GM13976 (cell line): Measurements from ENCODE around the gene TDP1.

Experiments used
- DNase-seq: peaks from one replicate; pipeline ENCODE4 v3.0.0; 2012; ENCODE audit warnings: low spot score
- in situ Hi-C: fragments of 300-500 bp; cut with MboI; formaldehyde crosslinking; loops from one replicate; pipeline ENCODE4 v1.12.0; 2022; ENCODE audit warnings: low sequenced_read_pairs, mixed read lengths, inconsistent platforms; ENCODE audit not compliant: unreplicated experiment
- TF ChIP-seq, protein P1 (sequence below): IDR thresholded peaks from 2 replicates; pipeline ENCODE4 v1.5.1; 2012; ENCODE audit warnings: borderline replicate concordance, mild to moderate bottlenecking; ENCODE audit not compliant: insufficient read depth; ENCODE audit errors: extremely low read depth, missing control alignments, control extremely low read depth

Gene TDP1

DNA sequence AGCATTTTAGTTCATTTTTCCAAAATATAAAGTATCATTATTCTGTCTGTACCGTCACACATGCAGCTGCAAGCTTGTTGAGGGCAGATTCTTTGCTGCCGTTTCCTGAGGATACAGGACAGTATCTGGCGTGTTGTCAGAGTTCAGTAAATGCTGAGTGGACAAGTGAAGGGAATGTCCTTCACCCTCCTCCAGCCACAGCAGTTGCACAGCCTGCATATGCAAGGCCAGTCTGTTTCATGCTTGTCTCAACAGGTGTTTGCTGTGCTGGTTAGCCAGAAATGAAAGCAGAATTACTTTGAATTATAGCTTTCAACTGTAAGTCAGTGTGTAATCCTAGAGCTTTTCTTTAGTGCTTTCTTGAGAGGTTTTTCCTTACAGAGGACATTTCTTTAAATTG, 36.5 kb downstream of the TDP1 start:
- in situ Hi-C loops: no loop called here
- no peak for DNase-seq
- TF ChIP-seq, protein P1, sequence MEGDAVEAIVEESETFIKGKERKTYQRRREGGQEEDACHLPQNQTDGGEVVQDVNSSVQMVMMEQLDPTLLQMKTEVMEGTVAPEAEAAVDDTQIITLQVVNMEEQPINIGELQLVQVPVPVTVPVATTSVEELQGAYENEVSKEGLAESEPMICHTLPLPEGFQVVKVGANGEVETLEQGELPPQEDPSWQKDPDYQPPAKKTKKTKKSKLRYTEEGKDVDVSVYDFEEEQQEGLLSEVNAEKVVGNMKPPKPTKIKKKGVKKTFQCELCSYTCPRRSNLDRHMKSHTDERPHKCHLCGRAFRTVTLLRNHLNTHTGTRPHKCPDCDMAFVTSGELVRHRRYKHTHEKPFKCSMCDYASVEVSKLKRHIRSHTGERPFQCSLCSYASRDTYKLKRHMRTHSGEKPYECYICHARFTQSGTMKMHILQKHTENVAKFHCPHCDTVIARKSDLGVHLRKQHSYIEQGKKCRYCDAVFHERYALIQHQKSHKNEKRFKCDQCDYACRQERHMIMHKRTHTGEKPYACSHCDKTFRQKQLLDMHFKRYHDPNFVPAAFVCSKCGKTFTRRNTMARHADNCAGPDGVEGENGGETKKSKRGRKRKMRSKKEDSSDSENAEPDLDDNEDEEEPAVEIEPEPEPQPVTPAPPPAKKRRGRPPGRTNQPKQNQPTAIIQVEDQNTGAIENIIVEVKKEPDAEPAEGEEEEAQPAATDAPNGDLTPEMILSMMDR: no peak

DNA sequence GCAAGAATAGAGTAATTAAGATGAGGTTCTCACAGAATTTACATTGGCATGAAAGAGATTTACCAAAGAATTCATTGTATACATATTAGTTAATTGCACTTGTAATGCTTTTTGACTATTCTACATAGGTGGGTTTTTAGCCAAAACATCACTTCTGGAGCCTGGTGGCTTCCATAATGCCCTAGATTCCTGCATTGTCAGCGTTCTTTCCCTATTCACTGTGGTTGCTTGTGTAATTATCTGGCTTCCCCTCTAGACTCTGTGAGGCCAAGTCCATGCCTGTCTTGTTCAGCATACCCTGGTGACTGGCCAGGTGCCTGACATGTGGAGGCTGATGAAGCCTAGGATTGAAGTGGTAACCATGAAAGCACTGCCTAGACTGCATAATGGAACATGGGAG, 41.2 kb downstream of the TDP1 start:
- no peak for DNase-seq
- TF ChIP-seq, protein P1: no peak
- in situ Hi-C loops: no loop called here

DNA sequence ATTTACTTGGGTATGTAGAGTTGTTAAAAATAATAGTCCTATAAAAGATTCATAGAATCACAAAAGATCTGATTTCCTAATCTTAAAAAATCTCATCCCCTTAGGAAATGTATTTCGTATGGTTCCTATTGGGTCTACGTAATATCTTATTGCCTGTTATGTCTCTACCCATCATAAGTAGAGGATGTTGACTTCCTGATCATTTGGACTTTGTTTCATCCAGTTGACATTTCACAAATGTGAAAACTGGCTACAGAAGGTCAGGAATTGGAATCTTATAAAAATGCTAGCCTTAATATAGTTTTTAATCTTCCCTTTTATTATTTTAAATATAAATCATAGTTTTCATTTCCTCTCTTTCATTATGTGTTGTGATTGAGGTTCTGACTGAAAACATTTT, 45.2 kb downstream of the TDP1 start:
- TF ChIP-seq, protein P1: no peak
- in situ Hi-C loops: no loop called here
- no peak for DNase-seq

DNA sequence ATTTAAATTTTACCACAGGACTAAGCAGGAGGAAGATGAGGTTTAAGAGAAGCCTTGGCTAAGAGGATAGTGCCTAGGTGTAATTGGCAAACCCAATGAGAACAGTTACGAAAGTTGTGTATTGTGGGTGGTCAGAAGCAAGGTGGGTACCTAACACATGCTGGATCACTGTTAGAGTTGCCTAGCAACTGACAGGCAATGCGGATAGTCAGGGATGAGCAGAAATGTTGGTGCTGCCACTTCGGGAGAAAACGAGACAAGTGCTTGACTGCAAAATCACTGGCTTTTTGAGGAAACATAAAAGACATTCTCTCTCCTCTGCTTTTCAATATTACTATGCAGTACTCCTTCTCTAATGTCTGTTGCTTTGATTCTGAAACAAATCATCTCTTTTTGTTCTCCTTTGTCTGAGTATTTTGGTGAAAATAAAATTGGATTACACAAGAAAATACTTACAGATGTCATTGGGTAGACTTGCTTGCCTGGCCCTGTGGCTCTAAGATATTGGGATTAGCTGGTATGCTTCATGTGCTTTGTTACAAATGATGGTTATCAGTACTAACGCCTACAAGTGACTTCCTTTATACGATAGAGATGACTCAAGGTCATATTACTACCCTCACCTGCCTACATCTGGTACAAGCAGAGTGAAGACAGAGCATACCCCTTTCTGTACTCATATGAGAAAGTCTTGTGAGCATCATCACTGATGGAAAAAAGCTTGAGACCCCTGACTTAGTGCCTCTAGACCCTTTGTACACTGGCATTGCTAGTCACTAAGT, 48.0 kb downstream of the TDP1 start:
- TF ChIP-seq, protein P1: no peak
- in situ Hi-C loops: no loop called here

DNA sequence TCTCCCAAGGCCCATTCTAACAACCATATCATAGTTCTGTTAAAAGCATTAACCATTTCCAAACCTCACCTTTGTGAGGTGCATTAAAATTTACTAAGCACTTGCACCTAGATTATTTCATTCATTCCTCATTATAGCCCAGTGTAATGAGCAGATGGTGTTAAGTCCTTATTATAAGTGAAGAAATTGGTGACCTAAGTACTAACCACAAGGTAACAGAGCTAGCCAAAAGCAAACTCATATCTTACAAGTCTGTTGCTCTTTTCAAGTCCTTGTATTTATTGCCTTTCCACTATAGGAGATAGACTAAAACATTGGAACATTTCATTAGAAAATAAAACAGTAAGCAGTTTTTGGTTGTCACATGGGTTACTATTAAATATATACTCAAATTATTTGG, 49.7 kb downstream of the TDP1 start:
- DNase-seq: no peak
- TF ChIP-seq, protein P1: no peak
- in situ Hi-C loops: no loop called here

More for the DNA sequence above, 48.0 kb downstream of the TDP1 start:
- DNase-seq: no peak

DNA sequence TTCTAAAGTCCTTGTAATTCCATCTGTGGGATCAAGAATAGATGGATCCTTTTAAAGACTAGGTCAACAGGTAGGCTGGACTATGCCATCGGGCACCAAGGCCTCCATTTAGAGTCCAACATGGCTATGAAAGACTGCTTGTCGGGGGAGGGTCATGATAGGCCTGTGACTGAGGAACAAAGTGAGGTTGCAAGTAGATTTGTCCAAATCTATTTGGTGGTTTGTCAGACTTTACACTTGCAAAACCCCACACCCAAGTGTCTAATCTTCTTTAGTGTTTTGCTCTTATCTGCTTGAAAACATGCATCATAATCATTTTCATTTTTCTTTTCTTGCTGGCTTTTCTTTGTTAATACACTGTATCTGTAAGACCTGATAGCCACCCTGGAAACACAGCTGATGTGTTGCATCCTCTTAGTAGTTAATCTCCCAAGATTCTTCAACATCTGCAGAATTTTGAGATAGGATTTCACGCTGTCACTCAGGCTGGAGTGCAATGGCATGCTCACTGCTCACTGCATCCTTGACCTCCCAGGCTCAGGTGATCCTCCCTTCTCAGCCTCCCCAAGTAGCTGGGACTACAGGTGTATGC, 50.3 kb downstream of the TDP1 start:
- DNase-seq: no peak
- in situ Hi-C loops: no loop called here
- TF ChIP-seq, protein P1: no peak

DNA sequence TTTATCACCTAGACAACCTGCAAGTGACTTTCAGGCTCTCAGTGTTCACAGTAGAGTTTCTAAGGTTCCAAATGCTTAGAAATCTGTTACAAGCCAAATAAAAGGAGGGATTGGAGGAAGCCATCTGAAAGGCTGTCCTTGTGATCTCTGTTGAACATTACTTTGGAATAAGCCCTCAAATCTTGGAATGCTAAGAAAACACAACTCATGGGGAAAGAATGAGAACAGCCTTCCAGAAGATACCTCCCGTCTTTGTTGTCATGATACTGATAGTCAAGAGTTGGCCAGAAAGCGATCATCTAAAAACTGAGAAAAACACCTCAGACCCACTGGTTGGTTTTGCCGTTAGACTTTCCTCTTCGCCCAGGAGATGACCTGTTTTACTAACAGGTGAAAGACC, 61.6 kb downstream of the TDP1 start:
- no peak for DNase-seq
- TF ChIP-seq, protein P1: no peak
- in situ Hi-C loops: no loop called here
